Right cardiac atrium (tissue), 5 donors: ENCODE measurements around the gene COBL. TPM values are rescaled to one million over a fixed set of nuclear protein-coding genes. Genes with fewer than 3 reads are reported as not detected.

ENCODE experiments used
- ATAC-seq, 2 donors: fragments of 200-7000 bp; cut with Tn5 transposase; one replicate each; pipeline versions ENCODE4 v1.8.0 to v1.9.1; 2020; ENCODE audit warnings: moderate library complexity in 2 of 2, mild to moderate bottlenecking in 1 of 2
- DNase-seq, 3 donors: peaks; one replicate each; pipeline ENCODE4 v3.0.0-alpha.2; 2020
- H3K27ac ChIP-seq: one replicate; pipeline ENCODE4 v1.5.1; 2013; ENCODE audit warnings: mild to moderate bottlenecking, low read length, control low read depth, moderate library complexity
- H3K27me3 ChIP-seq: one replicate; pipeline ENCODE4 v1.6.1; 2013; ENCODE audit not compliant: control insufficient read depth, insufficient read depth
- H3K4me1 ChIP-seq: one replicate; pipeline ENCODE4 v1.6.1; 2013; ENCODE audit warnings: low read length; ENCODE audit not compliant: control insufficient read depth, insufficient read depth
- H3K4me3 ChIP-seq: one replicate; pipeline ENCODE4 v1.5.1; 2013; ENCODE audit warnings: low read length, control low read depth
- H3K9me3 ChIP-seq: one replicate; pipeline ENCODE4 v1.6.1; 2013; ENCODE audit warnings: low read length; ENCODE audit not compliant: control insufficient read depth
- WGBS: extraction: QIAGEN DNeasy Blood & Tissue Kit; methylation state at CpG from one replicate; pipeline ENCODE4 v1.1.7; 2013; 5-methylcytosine and 5-hydroxymethylcytosine counted together
- intact Hi-C, 4 donors: fragments of 100-400 bp; cut with DNase I; formaldehyde crosslinking; loops; one replicate each; pipeline versions ENCODE4 v1.11.0 to v1.14.0; 2022 to 2023
- polyA plus RNA-seq: library from polyadenylated mRNA; stranded (reverse); fragments of 200-250 nt; gene quantifications from one replicate; pipeline ENCODE4 v1.2.3, GENCODE V29; 2013
- total RNA-seq, 4 donors: library from RNA; stranded (reverse); fragmentation: NEBNext Ultra II Directional; extraction: Animal tissue kit (Norgen Biotek cat#: 25700); gene quantifications; one replicate each; pipeline ENCODE4 v1.2.1, GENCODE V29; 2021
- donor health status: healthy with polysubstance abuse.
- donor health status: DM: no; HTN: yes; CAD: no.
- donor health status: DM: no; HTN: no; CAD: no.
- donor health status: DM: no; HTN: yes; CAD: no; lungs with severe emphysema.
- donor health status: DM: yes; HTN: yes; CAD: no.

Gene COBL
- total and polyA plus RNA-seq, 5 donors, result 27.0 to 56.5 (median 53.3) TPM

DNA sequence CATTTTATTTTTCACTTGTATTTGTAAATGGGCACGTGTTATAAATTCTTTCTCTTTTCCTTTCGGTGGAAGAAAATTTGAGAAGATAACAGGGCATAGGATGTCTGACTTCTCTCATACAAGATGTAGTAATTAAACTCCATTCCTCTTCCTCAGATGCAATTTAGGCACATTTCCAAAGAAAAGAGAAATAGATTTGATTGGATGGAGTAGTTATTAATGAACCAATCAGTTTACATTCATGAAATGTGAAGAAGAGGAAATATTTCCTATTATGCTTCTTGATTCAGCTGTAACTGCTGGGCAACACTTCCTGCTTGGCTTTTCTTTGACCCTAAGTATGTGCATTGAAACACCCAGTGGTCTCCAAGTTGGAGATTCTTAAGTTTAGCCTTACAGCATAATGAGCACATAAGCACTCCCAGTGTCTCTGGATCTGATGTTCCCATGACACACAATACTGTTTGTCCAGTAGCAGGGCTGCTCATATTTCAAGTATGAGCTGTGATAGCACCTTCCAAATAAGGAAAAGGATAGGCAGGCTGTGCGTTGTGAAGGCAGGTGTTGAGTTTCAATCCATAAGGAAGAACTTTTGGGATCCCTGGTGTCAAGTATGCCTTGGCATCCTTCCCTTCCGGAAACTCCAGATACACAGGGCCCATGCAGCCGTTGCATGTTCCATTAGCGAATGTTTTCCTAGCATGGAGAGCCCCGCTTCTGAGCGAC lies 33.4 kb upstream of the COBL start:
- ATAC-seq, result peak; percentile 78 to 82
- peak overlapping the region; percentile 58 for H3K27ac ChIP-seq

DNA sequence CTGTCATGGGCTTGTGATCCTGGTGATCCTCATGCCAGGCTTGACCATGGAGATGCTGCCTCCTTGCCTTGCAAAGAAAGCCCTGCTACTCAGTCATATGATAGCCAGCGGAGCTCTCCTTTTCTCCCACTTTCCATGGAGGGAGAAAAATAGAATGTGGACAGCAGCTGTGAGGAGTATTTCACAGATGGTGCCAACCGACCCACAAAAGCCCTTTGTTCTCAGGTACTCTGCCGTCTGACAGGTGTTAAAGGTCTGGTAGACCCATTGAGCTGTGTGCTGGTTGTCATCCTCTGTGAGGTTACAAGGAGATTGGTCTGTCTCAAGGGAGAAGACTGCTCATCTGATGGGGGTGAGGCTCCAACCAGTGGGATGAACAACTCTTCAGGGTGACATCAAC lies 29.5 kb upstream of the COBL start:
- no peak overlapping the region for H3K27ac ChIP-seq
- DNase-seq, result no peak
- H3K4me3 ChIP-seq, result no peak overlapping the region
- no peaks in the 10 kb centered on the region for H3K9me3 ChIP-seq
- no peak for ATAC-seq
- H3K27me3 ChIP-seq, result no peaks in the 10 kb centered on the region
- intact Hi-C loops, result no loop called here
- H3K4me1 ChIP-seq, result peaks cover 7% of the 10 kb centered on the region
- 62% methylated on average over 3 of the region's 3 CpGs for WGBS

More for the DNA sequence above, 33.4 kb upstream of the COBL start:
- Histone ChIP-seq H3K4me3 (no peak overlapping the region), H3K27me3 (no peaks in the 10 kb centered on the region), H3K9me3 (no peaks in the 10 kb centered on the region), H3K4me1 (peaks cover 6% of the 10 kb centered on the region)
- peak in 1 of 3 donors; percentile 19 for DNase-seq
- intact Hi-C loops, result loop anchor here in 1 of 4 donors (10.0 kb wide), 1 partner anchor 55 kb away; no protein-coding TSS in a partner anchor
- 47% methylated on average over 8 of the region's 8 CpGs for WGBS

DNA sequence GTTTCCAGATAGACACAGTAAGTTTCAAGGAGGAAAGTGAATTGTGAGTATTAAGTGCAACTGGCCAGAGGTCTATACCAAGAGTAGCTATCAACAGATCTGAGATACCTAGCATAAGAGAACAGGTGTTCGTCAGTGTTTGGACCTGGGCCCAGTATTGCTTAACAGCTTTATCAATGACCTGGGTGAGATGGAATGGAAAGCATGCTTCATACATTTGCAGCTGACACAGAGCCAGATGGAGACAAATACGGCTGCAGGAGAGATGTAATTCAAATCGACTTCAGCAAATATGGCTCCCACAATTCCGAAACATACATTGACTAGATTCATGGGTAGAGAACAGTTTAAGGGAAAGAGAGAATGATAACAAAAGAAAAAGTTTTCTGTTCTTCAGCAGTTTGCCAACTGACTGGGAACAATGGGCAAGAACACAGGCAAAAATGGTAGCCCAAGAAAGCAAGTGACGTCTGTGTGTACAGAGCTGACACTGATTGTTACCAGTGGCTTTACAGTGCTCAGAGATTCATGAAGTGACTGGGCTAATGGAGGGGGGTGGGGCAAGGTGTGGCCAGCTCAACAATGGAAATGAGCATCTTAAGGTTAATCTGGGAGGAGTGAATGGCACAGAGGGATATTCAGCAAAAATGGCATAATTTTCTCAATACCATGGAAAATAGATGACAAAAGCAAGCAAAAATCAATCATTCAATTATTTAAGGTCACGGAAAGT lies 28.0 kb upstream of the COBL start:
- DNase-seq (no peak), ATAC-seq (no peak)
- WGBS, result 56% methylated on average over 6 of the region's 6 CpGs
- Histone ChIP-seq H3K4me3 (no peak overlapping the region), H3K9me3 (no peaks in the 10 kb centered on the region), H3K27ac (no peak overlapping the region), H3K4me1 (peaks cover 5% of the 10 kb centered on the region), H3K27me3 (no peaks in the 10 kb centered on the region)
- intact Hi-C loops, result no loop called here

DNA sequence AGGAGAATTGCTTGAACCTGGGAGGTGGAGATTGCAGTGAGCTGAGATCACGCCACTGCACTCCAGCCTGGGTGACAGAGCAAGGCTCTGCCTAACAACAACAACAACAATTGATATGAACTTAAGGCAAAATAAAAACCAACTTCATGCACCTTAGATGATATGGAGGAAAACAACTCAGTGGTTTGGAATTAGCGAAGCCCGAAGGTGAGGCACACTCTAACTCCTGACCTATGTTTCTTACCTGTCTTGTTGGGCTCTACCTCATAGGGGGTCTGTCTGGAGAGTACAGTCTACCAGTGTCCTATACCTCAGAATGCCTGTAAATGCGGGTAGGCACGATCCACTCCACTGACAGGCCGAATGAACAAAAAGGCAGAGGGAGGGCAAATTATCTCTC lies 24.3 kb upstream of the COBL start:
- H3K27me3 ChIP-seq, result no peaks in the 10 kb centered on the region
- H3K4me3 ChIP-seq, result no peak overlapping the region
- H3K9me3 ChIP-seq, result no peaks in the 10 kb centered on the region
- no peak for ATAC-seq
- intact Hi-C loops, result no loop called here
- WGBS, result 93% methylated on average over 6 of the region's 6 CpGs
- H3K4me1 ChIP-seq, result peaks cover 2% of the 10 kb centered on the region
- H3K27ac ChIP-seq, result no peak overlapping the region
- DNase-seq, result no peak

DNA sequence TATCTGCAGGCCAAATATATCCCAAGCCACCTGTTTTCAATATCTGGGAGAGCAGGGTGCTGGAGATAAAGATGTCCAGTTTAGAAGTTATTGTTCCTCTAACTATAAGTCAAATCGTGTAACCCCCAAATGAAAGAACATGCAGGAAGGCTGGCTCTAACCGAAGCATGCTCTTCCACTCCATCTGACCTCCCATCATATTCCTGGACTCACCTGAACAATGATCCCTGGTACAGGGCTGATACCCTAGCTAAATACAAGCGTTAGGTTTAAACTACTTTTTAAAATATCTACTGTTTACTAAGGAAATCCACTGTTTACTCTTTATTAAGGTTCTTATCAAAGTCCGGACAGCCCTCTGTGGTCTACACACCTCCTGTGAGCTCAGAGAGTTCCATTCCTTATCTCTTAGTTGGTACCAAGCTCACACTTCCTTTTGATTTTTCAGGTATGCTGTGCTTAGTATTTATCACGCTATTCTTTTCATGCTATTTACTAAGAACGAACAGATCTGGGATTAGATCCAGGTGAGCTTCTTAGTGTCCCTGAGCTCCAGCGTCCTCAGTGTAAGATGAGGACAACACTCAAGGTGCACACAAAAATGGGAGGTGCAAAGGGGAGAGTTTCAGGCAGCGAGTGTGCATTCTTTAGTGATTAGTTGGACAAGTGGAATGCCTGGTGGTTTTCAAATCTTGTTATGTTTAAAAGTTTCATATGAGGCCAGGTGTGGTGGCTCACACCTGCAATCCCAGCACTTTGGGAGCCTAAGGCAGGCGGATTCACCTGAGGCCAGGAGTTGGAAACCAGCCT lies 23.6 kb upstream of the COBL start:
- 62% methylated on average over 9 of the region's 9 CpGs for WGBS
- intact Hi-C loops, result no loop called here
- Histone ChIP-seq H3K9me3 (no peaks in the 10 kb centered on the region), H3K27me3 (no peaks in the 10 kb centered on the region), H3K4me3 (no peak overlapping the region), H3K4me1 (peaks cover 2% of the 10 kb centered on the region), H3K27ac (no peak overlapping the region)
- no peak for DNase-seq
- ATAC-seq, result no peak

DNA sequence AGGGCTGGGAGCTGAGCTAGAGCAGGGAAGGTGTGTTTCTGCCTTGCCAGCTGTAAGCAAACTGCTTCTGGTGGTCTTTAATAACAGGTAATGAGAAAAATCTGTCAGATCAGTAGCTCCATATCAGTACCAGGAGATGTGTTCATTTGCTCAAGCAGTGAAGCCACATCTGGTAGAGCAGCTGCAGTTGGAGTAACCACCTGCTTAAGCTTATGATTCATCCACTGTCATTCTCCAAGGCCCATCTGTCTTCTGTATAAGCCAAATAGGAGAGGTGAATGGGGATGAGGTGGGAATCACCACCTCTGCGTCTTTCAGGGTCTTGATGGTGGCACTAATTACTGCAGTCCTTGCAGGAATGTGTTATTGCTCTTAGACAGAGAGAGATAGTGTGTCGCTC lies 18.4 kb upstream of the COBL start:
- Histone ChIP-seq H3K4me1 (no peaks in the 10 kb centered on the region), H3K9me3 (no peaks in the 10 kb centered on the region), H3K4me3 (no peak overlapping the region), H3K27me3 (no peaks in the 10 kb centered on the region), H3K27ac (no peak overlapping the region)
- intact Hi-C loops, result no loop called here
- ATAC-seq, result no peak
- DNase-seq, result no peak
- 83% methylated on average over 2 of the region's 2 CpGs for WGBS

DNA sequence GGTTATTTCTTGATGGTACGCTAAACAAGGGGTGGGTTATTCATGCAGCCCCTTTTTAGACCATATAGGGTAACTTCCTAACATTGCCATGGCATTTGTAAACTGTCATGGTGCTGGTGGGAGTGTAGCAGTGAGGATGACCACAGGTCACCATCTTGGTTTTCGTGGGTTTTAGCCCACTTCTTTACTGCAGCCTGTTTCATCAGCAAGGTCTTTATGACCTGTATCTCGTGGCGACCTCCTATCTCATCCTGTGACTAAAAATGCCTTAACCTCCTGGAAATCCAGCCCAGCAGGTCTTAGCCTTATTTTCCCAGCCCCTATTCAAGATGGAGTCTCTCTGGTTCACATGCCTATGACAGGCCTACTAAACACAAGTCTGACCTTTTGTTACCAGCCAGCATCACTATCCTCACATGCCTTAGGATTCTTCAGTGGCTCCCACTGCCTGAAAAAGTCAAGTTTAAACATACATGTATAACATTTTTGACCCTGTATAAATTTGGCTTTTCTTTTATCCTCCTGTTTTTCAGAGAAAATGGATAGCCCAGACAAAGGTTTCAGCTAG lies 13.2 kb upstream of the COBL start:
- intact Hi-C loops, result no loop called here
- ATAC-seq, result no peak
- no peak overlapping the region for H3K4me3 ChIP-seq

DNA sequence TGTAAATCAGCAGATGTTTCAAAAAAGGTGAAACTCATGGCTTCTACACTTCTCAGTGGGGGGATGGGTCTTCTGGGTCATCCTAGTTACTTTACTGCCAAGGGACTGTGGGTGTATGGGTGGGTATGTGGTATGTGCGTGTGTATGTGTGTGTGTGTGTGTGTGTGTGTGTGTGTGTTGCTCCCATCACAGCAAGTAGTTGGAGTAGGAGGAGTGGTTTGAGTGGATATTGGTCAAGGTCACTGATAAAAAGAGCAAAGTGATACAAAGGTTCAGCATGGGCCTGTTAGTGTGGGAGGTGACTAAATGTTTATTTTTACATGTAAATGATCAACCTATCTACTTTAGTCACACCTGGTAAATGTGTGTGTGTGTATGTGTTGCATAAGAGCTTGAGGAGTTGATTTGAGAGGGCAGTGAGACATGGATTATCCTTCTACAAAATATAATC lies 11.8 kb upstream of the COBL start:
- Histone ChIP-seq H3K27me3 (no peaks in the 10 kb centered on the region), H3K9me3 (no peaks in the 10 kb centered on the region), H3K4me1 (no peaks in the 10 kb centered on the region), H3K27ac (no peak overlapping the region), H3K4me3 (no peak overlapping the region)
- intact Hi-C loops, result no loop called here
- 73% methylated on average over 1 of the region's 1 CpG for WGBS
- DNase-seq (no peak), ATAC-seq (no peak)

More for the DNA sequence above, 13.2 kb upstream of the COBL start:
- H3K27ac ChIP-seq, result no peak overlapping the region
- no peaks in the 10 kb centered on the region for H3K27me3 ChIP-seq
- no peaks in the 10 kb centered on the region for H3K9me3 ChIP-seq
- H3K4me1 ChIP-seq, result no peaks in the 10 kb centered on the region
- WGBS, result 85% methylated on average over 4 of the region's 4 CpGs
- no peak for DNase-seq

DNA sequence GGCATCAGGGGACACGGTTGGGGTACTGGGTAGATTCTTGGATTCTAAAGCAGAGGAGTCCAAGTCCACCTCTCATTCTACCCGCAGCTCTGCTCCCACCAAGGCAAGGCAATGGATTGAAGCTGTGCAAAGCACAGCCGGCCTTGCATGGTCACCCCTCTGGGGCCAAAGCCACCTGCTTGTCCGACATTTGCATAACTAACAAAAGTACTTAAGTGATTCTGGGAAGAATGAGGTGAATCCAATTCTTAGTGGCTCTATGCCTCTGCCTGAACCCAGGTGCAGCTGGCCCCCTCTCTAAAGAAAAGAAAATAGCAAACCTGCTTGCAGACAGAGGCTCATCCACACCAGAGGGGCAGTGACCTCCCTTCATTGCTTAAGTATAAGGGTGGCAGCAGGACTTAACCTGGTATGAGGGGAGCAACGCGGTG lies 10.7 kb upstream of the COBL start:
- Histone ChIP-seq H3K27me3 (no peaks in the 10 kb centered on the region), H3K27ac (no peak overlapping the region), H3K4me1 (no peaks in the 10 kb centered on the region), H3K9me3 (no peaks in the 10 kb centered on the region), H3K4me3 (no peak overlapping the region)
- DNase-seq (no peak), ATAC-seq (no peak)
- WGBS, result 60% methylated on average over 6 of the region's 6 CpGs
- intact Hi-C loops, result no loop called here

DNA sequence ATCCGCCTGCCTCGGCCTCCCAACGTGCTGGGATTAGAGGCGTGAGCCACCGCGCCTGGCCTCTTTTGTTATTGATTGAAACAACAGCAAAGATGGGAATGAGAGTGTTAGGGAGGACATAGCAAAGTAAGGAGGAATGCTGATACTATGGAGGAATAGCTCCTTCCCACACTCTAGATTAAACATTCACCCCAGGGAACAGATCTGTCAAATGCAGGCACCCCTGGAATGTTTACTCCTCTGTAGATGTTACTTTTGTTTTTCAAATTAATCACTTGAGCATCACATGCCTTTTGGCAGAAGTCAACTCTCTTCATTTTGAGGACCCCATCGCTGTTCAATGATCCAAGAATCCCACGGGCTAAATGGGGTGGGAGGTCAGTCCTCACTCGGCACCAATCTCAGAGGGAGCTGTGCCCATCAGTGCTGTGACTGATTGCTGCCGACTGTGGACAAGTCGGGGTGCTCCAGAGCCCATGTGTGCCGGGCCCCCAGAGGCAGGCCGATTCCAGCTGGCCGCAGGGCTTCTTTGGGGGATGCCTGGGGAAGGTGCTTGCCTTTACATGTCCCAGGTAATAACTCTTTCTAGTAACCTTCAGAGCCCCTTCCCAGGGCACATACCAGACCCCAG lies 10.2 kb upstream of the COBL start:
- Histone ChIP-seq H3K27me3 (no peaks in the 10 kb centered on the region), H3K4me1 (no peaks in the 10 kb centered on the region), H3K4me3 (no peak overlapping the region), H3K9me3 (no peaks in the 10 kb centered on the region), H3K27ac (no peak overlapping the region)
- intact Hi-C loops, result no loop called here
- ATAC-seq (peak in 1 of 2 donors; percentile 31), DNase-seq (no peak)
- 60% methylated on average over 14 of the region's 14 CpGs for WGBS
